Panc1 (cell line): ENCODE data around the gene LRRC1. TPM values are rescaled to one million over a fixed set of nuclear protein-coding genes. Genes with fewer than 3 reads are reported as not detected.

ENCODE experiments used
- ATAC-seq: fragments of 200-7000 bp; cut with Tn5 transposase; 2 replicates; pipeline ENCODE4 v1.9.1; 2020; ENCODE audit warnings: mild to moderate bottlenecking, moderate library complexity
- BruUV-seq: library from RNA; stranded (reverse); fragments of 400-500 nt; replicated peaks from 2 replicates; lab custom pipeline; 2021; lab: Mats Ljungman, UMichigan
- CTCF ChIA-PET: fragments of 300-600 bp; sonication (Branson Sonifier 250); formaldehyde crosslinking; loops from one replicate; lab custom pipeline; 2022; ENCODE audit warnings: antibody characterized with exemption; lab: Charles Lee
- POLR2A ChIA-PET: fragments of 300-600 bp; sonication (Branson Sonifier 250); formaldehyde crosslinking; loops from one replicate; lab custom pipeline; 2022; ENCODE audit warnings: antibody characterized with exemption; lab: Charles Lee
- DNase-seq: peaks from one replicate; pipeline ENCODE4 v3.0.0-alpha.2; 2010; ENCODE audit warnings: low read depth, low spot score
- H3K27ac ChIP-seq: 2 replicates; pipeline ENCODE4 v1.5.1; 2011; ENCODE audit warnings: mild to moderate bottlenecking, low read length, inconsistent platforms
- H3K27me3 ChIP-seq: fragments of 200-500 bp; sonication (Bioruptor generic); 2 replicates; pipeline ENCODE4 v1.6.0; 2014; ENCODE audit warnings: low read length, inconsistent platforms; ENCODE audit not compliant: control insufficient read depth, insufficient read depth
- H3K36me3 ChIP-seq: fragments of 200-500 bp; sonication (Bioruptor generic); 2 replicates; pipeline ENCODE4 v1.5.1; 2014; ENCODE audit warnings: inconsistent platforms, mild to moderate bottlenecking, low read length, moderate library complexity; ENCODE audit not compliant: control insufficient read depth, insufficient read depth
- H3K4me1 ChIP-seq: 2 replicates; pipeline ENCODE4 v1.5.1; 2011; ENCODE audit warnings: inconsistent platforms, mild to moderate bottlenecking, low read length, moderate library complexity; ENCODE audit not compliant: control insufficient read depth, insufficient read depth
- H3K4me3 ChIP-seq, 2 experiments: 2 replicates each; pipeline ENCODE4 v1.5.1; 2011 to 2012; ENCODE audit warnings: low read depth in 2 of 2, low read length in 2 of 2, mild to moderate bottlenecking in 2 of 2, inconsistent platforms in 1 of 2, moderate library complexity in 1 of 2
- H3K9me3 ChIP-seq: fragments of 200-500 bp; sonication (Bioruptor generic); 2 replicates; pipeline ENCODE4 v1.5.1; 2014; ENCODE audit warnings: low read depth, mild to moderate bottlenecking, inconsistent platforms, low read length, moderate library complexity; ENCODE audit not compliant: control insufficient read depth, insufficient read depth
- POLR2AphosphoS5 ChIP-seq: IDR thresholded peaks from 2 replicates; pipeline ENCODE4 v1.6.1; 2012; ENCODE audit warnings: mild to moderate bottlenecking, low read depth, low read length, moderate library complexity
- SIN3A ChIP-seq: IDR thresholded peaks from 2 replicates; pipeline ENCODE4 v1.6.1; 2012; ENCODE audit warnings: low read depth, mild to moderate bottlenecking, low read length, moderate library complexity, borderline replicate concordance; ENCODE audit not compliant: insufficient read depth
- TCF7L2 ChIP-seq: IDR thresholded peaks from 2 replicates; pipeline ENCODE4 v1.6.1; 2011; ENCODE audit warnings: mild to moderate bottlenecking, low read depth, low read length, inconsistent platforms
- in situ Hi-C: cut with HindIII; loops from 2 replicates; pipeline ENCODE4 v1.10.0; 2016; ENCODE audit warnings: low sequenced_read_pairs, low pct_unique_long_range_greater_than_20kb
- intact Hi-C: fragments of 100-400 bp; cut with micrococcal nuclease; formaldehyde crosslinking; loops from one replicate; pipeline ENCODE4 v1.10.0; 2022; ENCODE audit not compliant: unreplicated experiment
- total RNA-seq: library from RNA; stranded (reverse); gene quantifications from one replicate; pipeline ENCODE4 v1.2.1, GENCODE V29; 2021; ENCODE audit not compliant: unreplicated experiment
- TF ChIP-seq, protein P1 (sequence below): fragments of 450-650 bp; IDR thresholded peaks from 2 replicates; pipeline ENCODE4 v1.5.1; 2017; ENCODE audit warnings: mild to moderate bottlenecking
- TF ChIP-seq, protein P2 (sequence below), 2 experiments: IDR thresholded peaks; 2 replicates each; pipeline ENCODE4 v1.6.1; 2011 to 2012; ENCODE audit warnings: low read depth in 2 of 2, control low read depth in 1 of 2, low read length in 1 of 2, mild to moderate bottlenecking in 1 of 2, moderate library complexity in 1 of 2; ENCODE audit not compliant: insufficient read depth in 1 of 2

LRRC1 gene
- total RNA-seq, 1 experiment from 2014 or later, result 13.8 TPM

DNA sequence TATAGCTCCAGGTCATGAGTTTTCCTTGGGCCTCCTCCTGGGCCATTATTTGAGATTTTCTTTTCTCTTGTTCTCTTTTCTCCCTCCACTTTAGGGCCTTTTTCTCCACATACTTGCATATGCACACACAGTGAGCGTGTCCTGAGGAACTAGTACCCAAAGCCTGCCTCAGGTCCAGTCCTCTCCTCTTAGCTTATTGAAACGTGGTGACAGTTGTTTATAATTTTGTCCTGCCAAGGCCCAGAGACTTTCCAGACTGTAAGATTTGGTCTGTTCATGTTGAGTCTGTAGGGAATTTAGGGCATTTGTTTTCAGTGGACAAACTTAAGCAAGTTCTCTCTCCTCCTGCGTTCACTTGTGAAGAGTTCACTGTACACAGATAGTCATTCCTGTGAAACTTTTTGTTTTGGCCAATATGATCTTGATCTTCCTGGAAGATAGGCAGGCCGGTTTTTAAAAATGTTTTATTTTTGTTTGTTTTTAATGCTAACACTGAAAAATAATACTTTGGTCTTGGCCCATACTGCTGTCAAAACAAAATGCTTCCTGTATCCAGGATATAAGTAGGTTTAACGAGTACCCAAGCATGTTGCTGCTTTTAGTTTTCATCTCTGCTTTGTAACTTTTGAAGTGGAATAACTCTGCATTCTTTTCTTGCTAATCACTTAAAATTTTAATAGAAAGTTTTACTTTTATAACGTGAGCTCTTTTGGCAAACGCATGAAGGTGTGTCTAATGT, 20.7 kb downstream of the LRRC1 start:
- no peak for ATAC-seq
- no peaks in the 10 kb centered on the region for H3K9me3 ChIP-seq
- H3K4me3 ChIP-seq, result no peak overlapping the region
- DNase-seq, result no peak
- H3K27ac ChIP-seq, result no peak overlapping the region
- POLR2A ChIA-PET, result interaction anchor here (0.9 kb wide), 1 partner anchor 21 kb away, joined by 5 read pairs; the partner anchor contains the start of gene LRRC1
- CTCF ChIA-PET, result no interaction called here
- 0 out of 2 replicates have a peak, but pooled peaks cover 7% of the 10 kb centered on the region for H3K4me1 ChIP-seq
- TF ChIP-seq, protein P1, sequence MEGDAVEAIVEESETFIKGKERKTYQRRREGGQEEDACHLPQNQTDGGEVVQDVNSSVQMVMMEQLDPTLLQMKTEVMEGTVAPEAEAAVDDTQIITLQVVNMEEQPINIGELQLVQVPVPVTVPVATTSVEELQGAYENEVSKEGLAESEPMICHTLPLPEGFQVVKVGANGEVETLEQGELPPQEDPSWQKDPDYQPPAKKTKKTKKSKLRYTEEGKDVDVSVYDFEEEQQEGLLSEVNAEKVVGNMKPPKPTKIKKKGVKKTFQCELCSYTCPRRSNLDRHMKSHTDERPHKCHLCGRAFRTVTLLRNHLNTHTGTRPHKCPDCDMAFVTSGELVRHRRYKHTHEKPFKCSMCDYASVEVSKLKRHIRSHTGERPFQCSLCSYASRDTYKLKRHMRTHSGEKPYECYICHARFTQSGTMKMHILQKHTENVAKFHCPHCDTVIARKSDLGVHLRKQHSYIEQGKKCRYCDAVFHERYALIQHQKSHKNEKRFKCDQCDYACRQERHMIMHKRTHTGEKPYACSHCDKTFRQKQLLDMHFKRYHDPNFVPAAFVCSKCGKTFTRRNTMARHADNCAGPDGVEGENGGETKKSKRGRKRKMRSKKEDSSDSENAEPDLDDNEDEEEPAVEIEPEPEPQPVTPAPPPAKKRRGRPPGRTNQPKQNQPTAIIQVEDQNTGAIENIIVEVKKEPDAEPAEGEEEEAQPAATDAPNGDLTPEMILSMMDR, result no peak
- no peak for TF ChIP-seq TCF7L2
- TF ChIP-seq, protein P2, sequence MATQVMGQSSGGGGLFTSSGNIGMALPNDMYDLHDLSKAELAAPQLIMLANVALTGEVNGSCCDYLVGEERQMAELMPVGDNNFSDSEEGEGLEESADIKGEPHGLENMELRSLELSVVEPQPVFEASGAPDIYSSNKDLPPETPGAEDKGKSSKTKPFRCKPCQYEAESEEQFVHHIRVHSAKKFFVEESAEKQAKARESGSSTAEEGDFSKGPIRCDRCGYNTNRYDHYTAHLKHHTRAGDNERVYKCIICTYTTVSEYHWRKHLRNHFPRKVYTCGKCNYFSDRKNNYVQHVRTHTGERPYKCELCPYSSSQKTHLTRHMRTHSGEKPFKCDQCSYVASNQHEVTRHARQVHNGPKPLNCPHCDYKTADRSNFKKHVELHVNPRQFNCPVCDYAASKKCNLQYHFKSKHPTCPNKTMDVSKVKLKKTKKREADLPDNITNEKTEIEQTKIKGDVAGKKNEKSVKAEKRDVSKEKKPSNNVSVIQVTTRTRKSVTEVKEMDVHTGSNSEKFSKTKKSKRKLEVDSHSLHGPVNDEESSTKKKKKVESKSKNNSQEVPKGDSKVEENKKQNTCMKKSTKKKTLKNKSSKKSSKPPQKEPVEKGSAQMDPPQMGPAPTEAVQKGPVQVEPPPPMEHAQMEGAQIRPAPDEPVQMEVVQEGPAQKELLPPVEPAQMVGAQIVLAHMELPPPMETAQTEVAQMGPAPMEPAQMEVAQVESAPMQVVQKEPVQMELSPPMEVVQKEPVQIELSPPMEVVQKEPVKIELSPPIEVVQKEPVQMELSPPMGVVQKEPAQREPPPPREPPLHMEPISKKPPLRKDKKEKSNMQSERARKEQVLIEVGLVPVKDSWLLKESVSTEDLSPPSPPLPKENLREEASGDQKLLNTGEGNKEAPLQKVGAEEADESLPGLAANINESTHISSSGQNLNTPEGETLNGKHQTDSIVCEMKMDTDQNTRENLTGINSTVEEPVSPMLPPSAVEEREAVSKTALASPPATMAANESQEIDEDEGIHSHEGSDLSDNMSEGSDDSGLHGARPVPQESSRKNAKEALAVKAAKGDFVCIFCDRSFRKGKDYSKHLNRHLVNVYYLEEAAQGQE (IDR thresholded peaks at IDR 0.05; ENCODE audit: insufficient read depth in 1 of 2, low read depth in 2 of 2, low read length in 1 of 2), result no peak
- TF ChIP-seq SIN3A, result no peak
- TF ChIP-seq POLR2AphosphoS5, result no peak
- intact Hi-C loops, result no loop called here
- in situ Hi-C loops, result no loop called here
- H3K36me3 ChIP-seq, result no peaks in the 10 kb centered on the region
- H3K27me3 ChIP-seq, result no peaks in the 10 kb centered on the region
- no TSS peak for BruUV-seq

DNA sequence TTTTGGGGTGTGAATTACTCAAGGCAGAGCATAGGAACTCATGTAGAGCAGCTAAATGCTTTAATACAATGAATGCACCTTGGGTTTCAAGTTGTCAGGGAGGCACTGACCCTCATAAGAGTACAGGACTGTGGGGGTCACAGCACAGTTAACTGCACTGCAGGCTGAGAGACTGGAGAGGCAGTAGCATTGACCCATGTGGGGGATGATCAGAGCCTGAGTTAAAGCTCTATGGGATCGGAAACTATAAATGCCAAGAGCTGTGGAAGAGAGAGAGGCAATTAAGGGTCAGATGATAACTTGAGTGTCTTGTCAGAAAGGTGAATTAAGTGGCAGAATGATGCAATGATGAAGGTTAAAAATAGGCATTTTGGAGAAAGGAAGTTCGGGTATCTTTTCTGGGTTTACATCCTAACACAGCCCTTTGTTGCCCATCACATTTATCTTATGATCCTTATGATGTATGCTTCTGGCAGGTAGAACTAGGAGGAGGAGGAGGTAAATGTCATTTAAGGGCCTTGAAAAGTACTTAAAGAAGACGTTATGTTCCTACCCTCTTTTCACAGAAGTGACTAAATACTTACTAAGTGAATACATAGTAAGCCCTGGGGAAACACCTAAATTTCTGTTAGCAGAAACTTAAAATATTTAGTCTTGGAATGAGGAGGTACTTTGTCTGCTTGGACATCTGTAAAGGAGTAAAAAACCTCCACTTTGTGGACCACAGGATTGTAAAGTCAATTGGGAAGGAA, 24.2 kb downstream of the LRRC1 start:
- Histone ChIP-seq H3K27ac (no peak overlapping the region), H3K4me3 (no peak overlapping the region), H3K36me3 (no peaks in the 10 kb centered on the region), H3K27me3 (no peaks in the 10 kb centered on the region), H3K9me3 (no peaks in the 10 kb centered on the region), H3K4me1 (no peaks in the 10 kb centered on the region)
- ChIA-PET POLR2A (no interaction called here), CTCF (no interaction called here)
- in situ Hi-C loops (no loop called here), intact Hi-C loops (no loop called here)
- BruUV-seq, result no TSS peak
- TF ChIP-seq SIN3A, result no peak
- TF ChIP-seq, protein P1, result no peak
- ATAC-seq, result no peak
- DNase-seq, result no peak
